A673 (cell line): ENCODE data around the gene MICAL1. TPM values are rescaled to one million over a fixed set of nuclear protein-coding genes. Genes with fewer than 3 reads are reported as not detected.
A peak's percentile ranks its signal among the peaks of the same experiment; 100 is the strongest.

Experiments
- BruUV-seq: library from RNA; stranded (reverse); fragments of 400-500 nt; replicated peaks from 2 replicates; lab custom pipeline; 2021; lab: Mats Ljungman, UMichigan
- CTCF ChIA-PET: fragments of 300-600 bp; sonication (Branson Sonifier 250); formaldehyde crosslinking; loops from one replicate; lab custom pipeline; 2022; ENCODE audit warnings: antibody characterized with exemption; lab: Charles Lee
- POLR2A ChIA-PET: fragments of 300-600 bp; sonication (Branson Sonifier 250); formaldehyde crosslinking; loops from one replicate; lab custom pipeline; 2022; ENCODE audit warnings: antibody characterized with exemption; ENCODE audit not compliant: low non-redundant PET; lab: Charles Lee
- DNase-seq: peaks from one replicate; pipeline ENCODE4 v3.0.0-alpha.2; 2015; ENCODE audit warnings: low spot score
- H3K27ac ChIP-seq: fragments of 200-600 bp; sonication (generic); 2 replicates; pipeline ENCODE4 v1.5.1; 2016; ENCODE audit warnings: mixed run types, low read depth, mild to moderate bottlenecking, mixed read lengths, antibody characterized with exemption, low read length; ENCODE audit not compliant: poor library complexity, severe bottlenecking
- H3K27me3 ChIP-seq: fragments of 200-600 bp; sonication (generic); replicated peaks from 2 replicates; pipeline ENCODE4 v1.6.1; 2017; ENCODE audit warnings: mixed run types, low read depth, mild to moderate bottlenecking, mixed read lengths, antibody characterized with exemption, low read length; ENCODE audit not compliant: insufficient read depth, poor library complexity
- H3K36me3 ChIP-seq: fragments of 200-600 bp; sonication (generic); 2 replicates; pipeline ENCODE4 v1.6.1; 2016; ENCODE audit warnings: mixed run types, mild to moderate bottlenecking, mixed read lengths, antibody characterized with exemption, low read length; ENCODE audit not compliant: insufficient read depth, poor library complexity, severe bottlenecking
- H3K4me1 ChIP-seq: fragments of 200-600 bp; sonication (generic); 2 replicates; pipeline ENCODE4 v1.6.1; 2017; ENCODE audit warnings: mixed run types, mild to moderate bottlenecking, mixed read lengths, antibody characterized with exemption, low read length; ENCODE audit not compliant: insufficient read depth, poor library complexity, severe bottlenecking
- H3K4me3 ChIP-seq: fragments of 200-600 bp; sonication (generic); 2 replicates; pipeline ENCODE4 v1.5.1; 2016; ENCODE audit warnings: low read depth, mixed run types, mild to moderate bottlenecking, mixed read lengths, low read length; ENCODE audit not compliant: poor library complexity, severe bottlenecking
- H3K9me3 ChIP-seq: fragments of 200-600 bp; sonication (generic); 2 replicates; pipeline ENCODE4 v1.6.1; 2016; ENCODE audit warnings: mixed run types, low read depth, mild to moderate bottlenecking, mixed read lengths, antibody characterized with exemption, low read length; ENCODE audit not compliant: poor library complexity, severe bottlenecking
- EZH2 ChIP-seq: fragments of 200-600 bp; sonication (generic); IDR thresholded peaks from 2 replicates; pipeline ENCODE4 v1.6.1; 2017; ENCODE audit warnings: borderline replicate concordance, low read depth, mild to moderate bottlenecking, mixed read lengths, antibody characterized with exemption, low read length; ENCODE audit not compliant: poor library complexity, severe bottlenecking
- intact Hi-C: fragments of 100-400 bp; cut with micrococcal nuclease; formaldehyde crosslinking; loops from one replicate; pipeline ENCODE4 v1.10.0; 2022; ENCODE audit not compliant: unreplicated experiment
- total RNA-seq: library from RNA; stranded (reverse); gene quantifications from 2 replicates; pipeline ENCODE4 v1.2.3, GENCODE V29; 2021
- TF ChIP-seq, protein P1 (sequence below): fragments of 300-800, 200-600 bp; sonication (generic); conservative IDR thresholded peaks from 2 replicates; pipeline ENCODE4 v1.5.1; 2017; ENCODE audit warnings: low read depth, mild to moderate bottlenecking, antibody characterized with exemption, low read length, moderate library complexity, mixed read lengths

The MICAL1 gene
- total RNA-seq, 1 experiment from 2014 or later = 4.8 TPM

DNA sequence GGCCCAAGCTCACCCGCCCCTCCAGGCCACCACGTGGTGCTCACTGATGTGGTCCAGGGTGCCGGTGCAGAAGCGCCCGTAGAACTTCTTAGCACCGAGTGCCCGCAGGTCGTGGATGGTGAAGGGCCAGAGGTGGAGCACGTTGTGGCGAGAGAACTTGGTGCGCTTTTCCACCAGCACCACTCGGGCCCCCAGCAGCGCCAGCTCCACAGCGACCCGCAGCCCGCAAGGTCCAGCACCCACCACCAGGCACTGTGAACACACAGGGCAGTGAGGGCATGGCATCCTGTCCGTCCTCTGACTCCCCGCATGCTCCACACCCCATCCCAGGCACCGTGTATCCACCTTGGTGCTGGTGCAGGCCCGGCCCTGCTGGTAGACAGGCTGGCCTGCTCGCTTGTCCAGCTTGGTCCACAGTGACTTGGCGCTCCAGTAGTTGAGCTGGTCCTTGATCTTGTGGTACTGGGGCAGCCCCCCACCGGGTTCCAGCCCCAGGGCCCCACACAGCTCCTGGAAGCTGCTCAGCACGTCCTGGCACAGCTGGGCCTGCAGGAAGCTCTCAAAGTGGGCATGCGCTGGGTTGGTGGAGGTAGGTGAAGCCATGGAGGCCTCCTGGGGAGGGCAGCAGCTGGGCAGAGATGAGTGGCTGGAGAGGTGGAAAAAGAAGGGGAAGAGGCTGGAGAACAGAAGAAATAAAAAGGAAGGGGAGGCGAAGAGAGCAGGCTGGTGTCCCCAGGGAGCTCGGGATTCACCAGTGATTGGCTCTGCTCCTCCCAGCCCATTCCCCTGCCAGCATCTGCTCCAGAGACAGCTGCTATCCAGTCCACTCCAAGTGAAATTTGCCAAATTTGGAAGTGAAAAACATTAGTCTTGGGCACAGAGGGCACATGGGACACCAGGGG lies 1.7 kb downstream of the MICAL1 start:
- TF ChIP-seq EZH2 = no peak
- TF ChIP-seq, protein P1, sequence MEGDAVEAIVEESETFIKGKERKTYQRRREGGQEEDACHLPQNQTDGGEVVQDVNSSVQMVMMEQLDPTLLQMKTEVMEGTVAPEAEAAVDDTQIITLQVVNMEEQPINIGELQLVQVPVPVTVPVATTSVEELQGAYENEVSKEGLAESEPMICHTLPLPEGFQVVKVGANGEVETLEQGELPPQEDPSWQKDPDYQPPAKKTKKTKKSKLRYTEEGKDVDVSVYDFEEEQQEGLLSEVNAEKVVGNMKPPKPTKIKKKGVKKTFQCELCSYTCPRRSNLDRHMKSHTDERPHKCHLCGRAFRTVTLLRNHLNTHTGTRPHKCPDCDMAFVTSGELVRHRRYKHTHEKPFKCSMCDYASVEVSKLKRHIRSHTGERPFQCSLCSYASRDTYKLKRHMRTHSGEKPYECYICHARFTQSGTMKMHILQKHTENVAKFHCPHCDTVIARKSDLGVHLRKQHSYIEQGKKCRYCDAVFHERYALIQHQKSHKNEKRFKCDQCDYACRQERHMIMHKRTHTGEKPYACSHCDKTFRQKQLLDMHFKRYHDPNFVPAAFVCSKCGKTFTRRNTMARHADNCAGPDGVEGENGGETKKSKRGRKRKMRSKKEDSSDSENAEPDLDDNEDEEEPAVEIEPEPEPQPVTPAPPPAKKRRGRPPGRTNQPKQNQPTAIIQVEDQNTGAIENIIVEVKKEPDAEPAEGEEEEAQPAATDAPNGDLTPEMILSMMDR = no peak
- Histone ChIP-seq H3K27me3 (no peaks in the 10 kb centered on the region), H3K36me3 (no peaks in the 10 kb centered on the region), H3K9me3 (no peaks in the 10 kb centered on the region), H3K4me3 (no peak overlapping the region), H3K27ac (peak overlapping the region; percentile 37), H3K4me1 (peaks cover 26% of the 10 kb centered on the region)
- intact Hi-C loops = no loop called here
- no TSS peak for BruUV-seq
- ChIA-PET POLR2A (interaction anchor here (0.6 kb wide), 1 partner anchor 896 kb away, joined by 3 read pairs; no protein-coding TSS in a partner anchor), CTCF (no interaction called here)
- DNase-seq = peak; percentile 55

DNA sequence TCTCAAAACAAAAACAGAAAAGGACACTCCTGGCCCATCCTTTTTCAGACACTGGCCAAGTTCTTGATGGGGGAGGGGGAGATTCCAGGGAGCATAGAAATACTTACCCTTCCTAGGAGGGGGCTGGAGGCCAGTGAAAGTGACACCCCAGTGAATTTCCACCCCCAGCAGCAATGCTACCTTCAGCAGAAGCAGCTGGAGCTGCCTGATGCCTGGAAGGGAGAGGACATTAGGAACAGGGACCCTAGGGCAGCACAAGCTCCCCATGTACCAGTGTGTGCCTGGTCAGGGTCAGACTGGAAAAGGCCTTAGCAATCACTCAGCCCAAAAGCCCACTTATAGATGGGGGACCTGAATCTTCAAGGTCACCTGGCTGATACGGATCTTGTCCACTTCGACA lies 2.4 kb downstream of the MICAL1 start:
- no peak for DNase-seq
- no peak overlapping the region for H3K27ac ChIP-seq
- POLR2A ChIA-PET = no interaction called here
- H3K36me3 ChIP-seq = no peaks in the 10 kb centered on the region
- no peaks in the 10 kb centered on the region for H3K27me3 ChIP-seq
- H3K9me3 ChIP-seq = no peaks in the 10 kb centered on the region
- peaks cover 26% of the 10 kb centered on the region for H3K4me1 ChIP-seq
- no peak overlapping the region for H3K4me3 ChIP-seq
- intact Hi-C loops = no loop called here
- CTCF ChIA-PET = no interaction called here
- no peak for TF ChIP-seq EZH2
- TF ChIP-seq, protein P1 = no peak
- no TSS peak for BruUV-seq

DNA sequence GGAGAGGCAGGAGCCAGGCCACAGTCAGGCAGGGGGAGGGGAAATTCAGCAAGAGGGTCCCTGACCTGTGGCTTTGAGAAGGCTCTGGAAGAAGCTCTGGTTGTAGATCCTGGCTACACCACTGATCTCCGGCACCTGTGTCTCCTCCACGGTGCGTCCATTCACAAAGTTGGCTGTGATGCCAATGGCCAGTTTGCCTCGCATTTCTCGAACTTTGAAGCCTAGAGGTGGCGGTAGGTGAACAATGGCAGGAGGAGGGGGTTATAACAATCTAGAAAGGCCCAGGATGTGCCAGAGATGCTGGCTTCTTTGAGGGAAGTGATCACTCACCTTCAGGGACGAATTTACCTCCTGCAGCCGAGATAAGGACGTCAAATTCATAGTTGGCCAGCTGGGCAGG lies 3.4 kb downstream of the MICAL1 start:
- DNase-seq = no peak
- CTCF ChIA-PET = no interaction called here
- Histone ChIP-seq H3K36me3 (no peaks in the 10 kb centered on the region), H3K27ac (no peak overlapping the region), H3K9me3 (no peaks in the 10 kb centered on the region), H3K4me1 (peaks cover 19% of the 10 kb centered on the region), H3K27me3 (no peaks in the 10 kb centered on the region), H3K4me3 (no peak overlapping the region)
- POLR2A ChIA-PET = no interaction called here
- no peak for TF ChIP-seq EZH2
- TF ChIP-seq, protein P1 = no peak
- no TSS peak for BruUV-seq
- intact Hi-C loops = no loop called here
